ENCODE data around the gene KISS1. TPM values are rescaled to one million over a fixed set of nuclear protein-coding genes. Genes with fewer than 3 reads are reported as not detected.

The KISS1 gene
- total RNA-seq, 1 experiment from 2014 or later = not detected

GRCh38 chr1:204232526-204232925 lies 36.2 kb upstream of the KISS1 start:
- Histone ChIP-seq H3K9me2 (replicated peaks; ENCODE audit: insufficient read depth, low read length) (no peaks in the 10 kb centered on the region), H3K9ac (ENCODE audit: low read length) (no peak overlapping the region), H2AFZ (ENCODE audit: low read length) (no peak overlapping the region), H3K36me3 (ENCODE audit: insufficient read depth, low read length) (no peaks in the 10 kb centered on the region), H4K20me1 (ENCODE audit: insufficient read depth, low read depth, low read length) (no peaks in the 10 kb centered on the region), H3K4me1 (ENCODE audit: low read length) (no peaks in the 10 kb centered on the region), H3K9me3 (ENCODE audit: low read length) (no peaks in the 10 kb centered on the region), H3K79me2 (ENCODE audit: low read length) (no peaks in the 10 kb centered on the region), H3K4me3 (ENCODE audit: low read length) (no peak overlapping the region), H3K27ac (ENCODE audit: low read length) (no peak overlapping the region), H3K4me2 (ENCODE audit: low read depth, low read length, poor library complexity, severe bottlenecking) (no peak overlapping the region), H3K27me3 (ENCODE audit: low read length) (no peaks in the 10 kb centered on the region)
- no peak for DNase-seq

- no peaks in the 10 kb centered on the region for H3K9me2 ChIP-seq (replicated peaks; ENCODE audit: insufficient read depth, low read length)
- no peaks in the 10 kb centered on the region for H3K27me3 ChIP-seq (ENCODE audit: low read length)
- H3K79me2 ChIP-seq (ENCODE audit: low read length) = no peaks in the 10 kb centered on the region
- H3K36me3 ChIP-seq (ENCODE audit: insufficient read depth, low read length) = no peaks in the 10 kb centered on the region
- no peaks in the 10 kb centered on the region for H3K4me1 ChIP-seq (ENCODE audit: low read length)
- no peak overlapping the region for H3K27ac ChIP-seq (ENCODE audit: low read length)
- H2AFZ ChIP-seq (ENCODE audit: low read length) = no peak overlapping the region
- H3K4me2 ChIP-seq (ENCODE audit: low read depth, low read length, poor library complexity, severe bottlenecking) = no peak overlapping the region
- H3K4me3 ChIP-seq (ENCODE audit: low read length) = no peak overlapping the region
- H4K20me1 ChIP-seq (ENCODE audit: insufficient read depth, low read depth, low read length) = no peaks in the 10 kb centered on the region
- no peaks in the 10 kb centered on the region for H3K9me3 ChIP-seq (ENCODE audit: low read length)
- H3K9ac ChIP-seq (ENCODE audit: low read length) = no peak overlapping the region
- no peak for DNase-seq
Observed at GRCh38 chr1:204230211-204230610, 33.9 kb upstream of the KISS1 start.

- Histone ChIP-seq H2AFZ (ENCODE audit: low read length) (no peak overlapping the region), H3K27ac (ENCODE audit: low read length) (no peak overlapping the region), H3K4me2 (ENCODE audit: low read depth, low read length, poor library complexity, severe bottlenecking) (no peak overlapping the region), H3K9me3 (ENCODE audit: low read length) (no peaks in the 10 kb centered on the region), H3K9ac (ENCODE audit: low read length) (no peak overlapping the region), H3K36me3 (ENCODE audit: insufficient read depth, low read length) (no peaks in the 10 kb centered on the region), H3K4me1 (ENCODE audit: low read length) (no peaks in the 10 kb centered on the region), H4K20me1 (ENCODE audit: insufficient read depth, low read depth, low read length) (no peaks in the 10 kb centered on the region), H3K79me2 (ENCODE audit: low read length) (no peaks in the 10 kb centered on the region), H3K9me2 (replicated peaks; ENCODE audit: insufficient read depth, low read length) (no peaks in the 10 kb centered on the region), H3K27me3 (ENCODE audit: low read length) (no peaks in the 10 kb centered on the region), H3K4me3 (ENCODE audit: low read length) (no peak overlapping the region)
- no peak for DNase-seq
Observed at GRCh38 chr1:204228896-204229295, 32.6 kb upstream of the KISS1 start.

GRCh38 chr1:204227996-204228785 lies 31.9 kb upstream of the KISS1 start:
- no peaks in the 10 kb centered on the region for H3K9me3 ChIP-seq (ENCODE audit: low read length)
- H3K4me1 ChIP-seq (ENCODE audit: low read length) = no peaks in the 10 kb centered on the region
- no peak overlapping the region for H3K4me2 ChIP-seq (ENCODE audit: low read depth, low read length, poor library complexity, severe bottlenecking)
- no peak overlapping the region for H3K4me3 ChIP-seq (ENCODE audit: low read length)
- no peaks in the 10 kb centered on the region for H3K9me2 ChIP-seq (replicated peaks; ENCODE audit: insufficient read depth, low read length)
- H3K9ac ChIP-seq (ENCODE audit: low read length) = no peak overlapping the region
- H2AFZ ChIP-seq (ENCODE audit: low read length) = no peak overlapping the region
- no peak for DNase-seq
- H3K27ac ChIP-seq (ENCODE audit: low read length) = no peak overlapping the region
- no peaks in the 10 kb centered on the region for H3K79me2 ChIP-seq (ENCODE audit: low read length)
- no peaks in the 10 kb centered on the region for H3K36me3 ChIP-seq (ENCODE audit: insufficient read depth, low read length)
- no peaks in the 10 kb centered on the region for H4K20me1 ChIP-seq (ENCODE audit: insufficient read depth, low read depth, low read length)
- H3K27me3 ChIP-seq (ENCODE audit: low read length) = no peaks in the 10 kb centered on the region

- H3K4me1 ChIP-seq (ENCODE audit: low read length) = no peaks in the 10 kb centered on the region
- H3K4me2 ChIP-seq (ENCODE audit: low read depth, low read length, poor library complexity, severe bottlenecking) = no peak overlapping the region
- no peak overlapping the region for H3K4me3 ChIP-seq (ENCODE audit: low read length)
- no peaks in the 10 kb centered on the region for H3K36me3 ChIP-seq (ENCODE audit: insufficient read depth, low read length)
- no peak overlapping the region for H3K27ac ChIP-seq (ENCODE audit: low read length)
- no peaks in the 10 kb centered on the region for H3K27me3 ChIP-seq (ENCODE audit: low read length)
- no peaks in the 10 kb centered on the region for H3K9me3 ChIP-seq (ENCODE audit: low read length)
- DNase-seq = no peak
- H3K9ac ChIP-seq (ENCODE audit: low read length) = no peak overlapping the region
- no peaks in the 10 kb centered on the region for H3K79me2 ChIP-seq (ENCODE audit: low read length)
- no peaks in the 10 kb centered on the region for H3K9me2 ChIP-seq (replicated peaks; ENCODE audit: insufficient read depth, low read length)
- no peak overlapping the region for H2AFZ ChIP-seq (ENCODE audit: low read length)
- H4K20me1 ChIP-seq (ENCODE audit: insufficient read depth, low read depth, low read length) = no peaks in the 10 kb centered on the region
Observed at GRCh38 chr1:204227351-204227750, 31.1 kb upstream of the KISS1 start.

GRCh38 chr1:204225841-204226735 lies 29.8 kb upstream of the KISS1 start:
- no peaks in the 10 kb centered on the region for H4K20me1 ChIP-seq (ENCODE audit: insufficient read depth, low read depth, low read length)
- no peaks in the 10 kb centered on the region for H3K9me3 ChIP-seq (ENCODE audit: low read length)
- no peak for DNase-seq
- no peaks in the 10 kb centered on the region for H3K9me2 ChIP-seq (replicated peaks; ENCODE audit: insufficient read depth, low read length)
- H3K4me3 ChIP-seq (ENCODE audit: low read length) = no peak overlapping the region
- H3K4me1 ChIP-seq (ENCODE audit: low read length) = no peaks in the 10 kb centered on the region
- no peaks in the 10 kb centered on the region for H3K27me3 ChIP-seq (ENCODE audit: low read length)
- no peaks in the 10 kb centered on the region for H3K36me3 ChIP-seq (ENCODE audit: insufficient read depth, low read length)
- no peak overlapping the region for H2AFZ ChIP-seq (ENCODE audit: low read length)
- no peaks in the 10 kb centered on the region for H3K79me2 ChIP-seq (ENCODE audit: low read length)
- H3K27ac ChIP-seq (ENCODE audit: low read length) = no peak overlapping the region
- no peak overlapping the region for H3K9ac ChIP-seq (ENCODE audit: low read length)
- no peak overlapping the region for H3K4me2 ChIP-seq (ENCODE audit: low read depth, low read length, poor library complexity, severe bottlenecking)

GRCh38 chr1:204224655-204225054 lies 28.4 kb upstream of the KISS1 start:
- no peaks in the 10 kb centered on the region for H3K9me2 ChIP-seq (replicated peaks; ENCODE audit: insufficient read depth, low read length)
- no peaks in the 10 kb centered on the region for H3K79me2 ChIP-seq (ENCODE audit: low read length)

GRCh38 chr1:204223129-204223860 lies 27.0 kb upstream of the KISS1 start:
- Histone ChIP-seq H3K9ac (ENCODE audit: low read length) (no peak overlapping the region), H3K36me3 (ENCODE audit: insufficient read depth, low read length) (no peaks in the 10 kb centered on the region), H3K4me1 (ENCODE audit: low read length) (no peaks in the 10 kb centered on the region), H3K4me3 (ENCODE audit: low read length) (no peak overlapping the region), H3K27ac (ENCODE audit: low read length) (no peak overlapping the region), H3K4me2 (ENCODE audit: low read depth, low read length, poor library complexity, severe bottlenecking) (no peak overlapping the region), H2AFZ (ENCODE audit: low read length) (no peak overlapping the region), H3K79me2 (ENCODE audit: low read length) (no peaks in the 10 kb centered on the region), H3K9me3 (ENCODE audit: low read length) (no peaks in the 10 kb centered on the region), H4K20me1 (ENCODE audit: insufficient read depth, low read depth, low read length) (no peaks in the 10 kb centered on the region), H3K27me3 (ENCODE audit: low read length) (no peaks in the 10 kb centered on the region), H3K9me2 (replicated peaks; ENCODE audit: insufficient read depth, low read length) (no peaks in the 10 kb centered on the region)
- DNase-seq = no peak

More at GRCh38 chr1:204224655-204225054, 28.4 kb upstream of the KISS1 start:
- Histone ChIP-seq H3K27ac (ENCODE audit: low read length) (no peak overlapping the region), H3K4me1 (ENCODE audit: low read length) (no peaks in the 10 kb centered on the region), H3K4me2 (ENCODE audit: low read depth, low read length, poor library complexity, severe bottlenecking) (no peak overlapping the region), H4K20me1 (ENCODE audit: insufficient read depth, low read depth, low read length) (no peaks in the 10 kb centered on the region), H3K9me3 (ENCODE audit: low read length) (no peaks in the 10 kb centered on the region), H3K4me3 (ENCODE audit: low read length) (no peak overlapping the region), H3K36me3 (ENCODE audit: insufficient read depth, low read length) (no peaks in the 10 kb centered on the region), H3K9ac (ENCODE audit: low read length) (no peak overlapping the region), H2AFZ (ENCODE audit: low read length) (no peak overlapping the region), H3K27me3 (ENCODE audit: low read length) (no peaks in the 10 kb centered on the region)
- DNase-seq = no peak

All from Karpas-422 (cell line).